ENCODE results near the gene ROBO2.

ROBO2 gene

DNA sequence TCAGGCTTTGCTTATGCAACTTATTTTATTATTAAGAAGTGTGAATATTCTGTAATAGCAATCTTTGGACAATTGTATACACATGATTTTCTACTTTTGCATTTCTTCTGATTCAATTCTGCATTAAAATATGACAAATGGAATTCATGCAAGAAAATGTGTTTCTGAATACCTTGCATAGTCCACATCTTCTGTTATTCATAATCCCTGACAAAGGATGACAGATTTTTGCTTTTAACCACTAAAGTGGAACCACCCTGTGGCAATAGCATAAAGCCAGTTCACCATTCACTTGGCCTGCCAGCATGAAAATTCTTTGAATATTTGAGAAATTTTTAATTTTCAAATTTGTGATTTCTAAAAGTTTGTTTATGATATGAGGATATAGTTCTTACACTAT lies 397.0 kb downstream of the ROBO2 start:
- no peak for DNase-seq

GRCh38 chr3:77446084-77446483 lies 406.2 kb downstream of the ROBO2 start:
- no peak for DNase-seq

- no peak for DNase-seq
Observed at GRCh38 chr3:77446761-77447160, 406.9 kb downstream of the ROBO2 start.

GRCh38 chr3:77449459-77450350 lies 409.8 kb downstream of the ROBO2 start:
- DNase-seq, result no peak

GRCh38 chr3:77456431-77456830 lies 416.5 kb downstream of the ROBO2 start:
- DNase-seq, result no peak

- DNase-seq, result no peak
Observed at GRCh38 chr3:77456906-77457305, 417.0 kb downstream of the ROBO2 start.

DNA sequence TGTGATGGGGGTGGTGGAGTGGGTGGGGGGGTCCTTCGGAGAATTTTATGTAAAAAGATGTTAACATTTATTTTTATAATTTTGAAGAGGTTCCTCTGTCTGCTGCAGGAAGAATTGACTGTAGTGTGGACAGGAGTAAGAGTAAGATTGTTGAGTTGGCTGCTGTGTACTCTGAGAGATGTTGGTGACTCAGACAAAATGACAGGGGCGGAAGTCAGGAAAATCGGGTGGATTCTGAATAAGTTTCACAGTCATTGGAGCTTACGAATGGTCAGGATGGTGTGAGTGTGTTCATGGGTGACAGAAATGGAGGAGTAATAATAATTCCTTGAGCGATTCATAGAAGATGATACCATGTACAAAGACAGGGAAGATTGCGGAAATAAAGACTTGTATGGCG lies 420.0 kb downstream of the ROBO2 start:
- DNase-seq, result no peak

DNA sequence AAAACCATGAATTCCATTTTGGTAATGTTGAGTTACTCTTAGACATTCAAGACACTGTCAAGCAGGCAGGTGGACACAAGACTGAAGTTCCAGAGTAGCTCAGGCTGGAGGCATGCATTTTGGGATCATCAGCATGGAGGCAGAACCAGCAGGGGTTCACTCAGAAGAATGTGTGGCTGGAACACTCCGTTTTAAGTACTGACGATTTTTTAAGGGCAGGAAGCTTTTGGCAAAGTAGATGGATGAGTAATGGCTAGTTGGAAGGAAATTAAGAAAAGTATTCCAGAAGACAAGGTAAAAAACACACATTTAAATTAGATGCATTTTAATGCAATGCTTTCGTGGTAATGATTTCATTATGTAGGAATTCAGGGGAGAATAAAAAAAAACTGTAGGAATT lies 420.4 kb downstream of the ROBO2 start:
- no peak for DNase-seq

DNA sequence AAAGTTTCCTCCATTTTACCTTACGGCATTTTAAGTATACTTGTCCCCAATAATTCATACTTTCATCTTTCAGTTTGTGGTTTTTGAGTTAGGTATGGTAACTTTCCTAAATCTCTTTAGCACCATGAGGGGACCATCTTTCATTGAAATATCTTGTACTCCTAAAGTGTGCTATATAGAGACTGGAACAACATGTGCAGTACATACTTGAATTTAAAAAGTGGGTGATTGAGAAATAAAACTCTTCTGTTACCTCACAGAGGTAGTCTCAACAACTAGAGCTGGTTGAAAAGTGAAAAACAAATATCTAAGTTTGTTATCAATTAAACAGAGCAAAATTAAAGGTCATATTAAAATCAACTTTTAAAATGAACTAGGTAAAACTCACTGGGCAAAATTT lies 423.1 kb downstream of the ROBO2 start:
- DNase-seq, result no peak

GRCh38 chr3:77464111-77464688 lies 424.3 kb downstream of the ROBO2 start:
- no peak for DNase-seq

- no peak for DNase-seq
Observed at GRCh38 chr3:77466562-77467115, 426.7 kb downstream of the ROBO2 start.

GRCh38 chr3:77467702-77468625 lies 428.1 kb downstream of the ROBO2 start:
- DNase-seq, result no peak

DNA sequence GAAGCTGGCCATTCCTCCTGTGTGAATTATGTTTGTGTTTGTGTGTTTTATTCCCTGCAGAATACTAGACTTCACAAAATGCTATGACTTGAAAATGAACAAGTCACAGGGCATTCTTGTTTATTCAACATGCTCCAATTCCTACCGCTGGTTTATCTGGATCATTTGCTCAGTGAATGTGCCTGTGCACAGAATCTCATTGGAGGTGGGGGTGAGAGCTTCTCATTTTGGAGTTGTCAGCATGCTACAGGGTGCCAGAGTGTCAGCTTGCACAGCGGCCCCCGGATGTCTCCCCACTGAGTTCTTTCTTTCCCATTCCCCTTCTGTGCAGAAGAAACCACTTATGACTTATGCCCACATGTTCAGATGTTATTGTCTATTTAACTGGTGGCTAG lies 428.7 kb downstream of the ROBO2 start:
- DNase-seq, result no peak

- DNase-seq, result no peak
Observed at GRCh38 chr3:77475507-77475906, 435.6 kb downstream of the ROBO2 start.

DNA sequence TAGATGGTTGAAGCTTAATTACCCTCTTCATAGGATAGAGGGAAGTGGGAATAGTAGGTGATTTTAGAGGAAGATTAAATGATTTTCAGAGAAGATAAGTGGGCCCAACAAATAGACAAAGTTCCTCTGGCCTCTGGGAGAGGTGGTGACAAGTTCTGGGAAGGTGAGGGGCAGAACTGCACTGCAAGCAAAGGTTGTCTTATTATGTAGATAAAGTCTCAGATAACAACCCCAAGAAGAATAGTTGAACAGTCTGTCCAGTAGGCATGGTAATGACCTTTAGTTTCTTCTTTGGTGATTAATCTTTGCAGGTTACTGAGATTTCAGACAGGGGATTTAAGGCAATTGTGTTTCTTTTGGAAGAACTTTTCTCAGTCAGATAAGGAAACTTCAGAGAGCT lies 439.1 kb downstream of the ROBO2 start:
- DNase-seq, result no peak

DNA sequence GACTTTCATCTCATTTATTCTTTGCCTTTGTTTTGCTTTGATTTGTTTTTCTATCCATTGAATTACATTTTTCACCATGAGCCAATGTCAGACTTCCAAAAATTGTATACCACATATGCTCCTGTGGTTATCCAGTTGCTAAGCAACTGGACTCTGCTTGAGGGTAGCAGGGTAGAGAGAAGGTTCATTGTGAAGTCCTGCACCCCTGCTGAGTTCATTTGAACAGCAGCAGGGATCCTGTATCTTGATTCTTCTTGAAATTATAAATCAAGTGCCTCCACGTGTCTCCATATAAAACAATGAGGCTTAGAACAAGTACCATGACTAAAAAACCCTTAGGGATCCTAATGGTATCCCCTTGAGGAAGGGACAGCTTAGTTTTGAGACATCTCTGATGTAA lies 449.3 kb downstream of the ROBO2 start:
- no peak for DNase-seq

DNA sequence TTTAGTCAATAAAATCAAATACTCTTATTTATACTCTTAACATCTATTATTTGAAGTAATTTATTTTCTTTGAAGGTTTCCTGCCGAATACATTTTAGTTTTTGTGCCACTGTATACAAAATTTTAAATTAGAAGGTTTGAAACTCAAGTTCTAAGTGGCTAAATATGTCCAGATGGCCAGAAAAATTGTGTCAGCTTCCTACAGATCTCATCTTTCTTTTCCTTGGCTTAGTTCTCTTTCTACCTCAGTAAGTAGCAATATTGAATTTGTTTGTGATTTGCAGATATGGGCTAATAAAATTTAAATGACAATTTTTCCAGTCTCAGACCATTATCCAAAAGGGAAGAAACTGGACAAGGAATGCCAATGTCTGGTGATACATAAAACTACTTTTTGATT lies 452.1 kb downstream of the ROBO2 start:
- no peak for DNase-seq

- no peak for DNase-seq
Observed at GRCh38 chr3:77500721-77501120, 460.8 kb downstream of the ROBO2 start.

DNA sequence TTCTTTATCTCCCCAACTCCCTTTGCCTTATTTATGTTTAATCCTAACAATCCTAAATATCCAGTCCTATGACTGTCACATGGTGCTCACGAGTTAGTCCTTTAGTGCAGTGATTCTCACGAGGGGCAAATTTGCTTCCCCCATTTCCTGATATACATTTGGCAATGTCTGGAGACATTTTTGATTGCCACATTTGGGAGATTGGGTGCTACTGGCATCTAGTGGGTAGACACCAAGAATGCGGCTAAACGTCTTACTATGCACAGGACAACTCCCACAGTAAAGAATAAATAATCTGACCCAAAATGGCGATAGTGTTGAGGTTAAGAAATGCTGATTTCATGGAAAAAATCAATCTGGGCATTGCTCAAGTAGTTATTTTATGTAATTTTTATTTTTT lies 466.5 kb downstream of the ROBO2 start:
- DNase-seq, result no peak

DNA sequence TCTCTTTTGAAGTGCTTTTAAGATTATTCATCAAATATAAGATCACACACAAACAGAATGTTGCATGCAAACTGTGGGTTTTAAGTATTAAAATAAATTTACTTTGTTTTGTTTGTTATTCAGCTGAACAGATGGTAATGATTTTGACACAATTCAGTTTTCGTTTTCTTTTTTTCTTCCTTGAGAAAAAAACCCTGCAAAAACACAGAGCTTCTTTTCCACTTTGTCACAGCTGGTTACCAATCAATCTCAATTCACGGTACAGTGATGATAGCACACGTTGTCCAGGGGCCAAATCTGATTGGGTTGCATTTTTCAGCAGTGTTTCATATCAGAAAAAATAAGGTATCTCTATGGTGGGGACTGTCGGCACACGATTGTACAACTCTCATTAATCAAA lies 473.6 kb downstream of the ROBO2 start:
- DNase-seq, result no peak

DNA sequence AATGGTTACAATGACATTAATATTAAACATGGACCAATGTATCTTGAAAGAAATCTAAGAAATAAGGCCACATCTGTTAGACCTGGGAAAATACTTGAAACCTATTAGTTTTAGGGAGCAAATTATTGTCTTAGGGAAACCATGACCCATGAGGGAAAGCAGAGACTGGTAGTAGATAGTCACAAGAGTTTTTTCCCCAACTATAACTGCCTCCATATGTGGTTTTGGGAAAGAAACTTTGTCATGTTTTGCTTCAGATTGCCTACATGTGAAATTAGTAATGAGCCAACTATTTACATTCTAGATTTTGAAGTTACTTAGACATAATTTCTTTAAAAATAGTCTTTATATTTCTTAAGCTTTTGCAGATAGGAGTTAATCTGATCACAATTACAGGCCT lies 474.9 kb downstream of the ROBO2 start:
- DNase-seq, result no peak

DNA sequence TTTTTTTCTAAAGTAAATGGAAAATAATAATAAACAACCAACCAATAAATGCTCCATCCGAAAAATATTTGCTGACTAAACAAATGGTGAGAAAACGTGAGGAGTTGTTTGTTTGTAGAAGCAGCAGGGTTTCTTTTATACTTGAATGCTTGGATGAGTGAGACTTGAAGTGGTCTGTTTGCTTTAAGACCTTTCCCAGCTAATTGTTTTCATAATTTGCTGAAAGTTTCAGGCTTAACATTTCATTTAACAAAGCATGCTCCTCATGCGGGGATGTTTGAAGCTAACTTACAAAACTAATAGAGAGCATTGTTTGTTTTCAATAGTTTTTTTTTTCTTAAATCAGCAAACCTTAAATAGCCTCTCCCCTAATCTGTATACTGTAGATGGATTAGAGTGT lies 484.6 kb downstream of the ROBO2 start:
- no peak for DNase-seq

GRCh38 chr3:77524946-77525682 lies 485.2 kb downstream of the ROBO2 start:
- no peak for DNase-seq

Data from OCI-M1 (cell line).